Central memory CD8-positive, alpha-beta T cell (primary cell): ENCODE results near the gene MPDZ.

Experiments
- ATAC-seq: fragments of 150-1000 bp; cut with Tn5 transposase; replicated peaks from 2 replicates; pipeline ENCODE4 v1.10.0; 2022; ENCODE audit warnings: mild to moderate bottlenecking, moderate FRiP score, moderate number of reproducible peaks; ENCODE audit not compliant: poor library complexity, severe bottlenecking; ENCODE audit errors: extremely low read depth
- DNase-seq, 2 donors: peaks; one replicate each; pipeline ENCODE4 v3.0.0; 2021; ENCODE audit warnings: low spot score in 2 of 2
- H3K27ac Mint-ChIP-seq: one replicate; pipeline ENCODE4 v1.8.0; 2022; ENCODE audit warnings: low read depth, mild to moderate bottlenecking, moderate library complexity, mixed read lengths
- H3K27me3 Mint-ChIP-seq: one replicate; pipeline ENCODE4 v1.8.0; 2022; ENCODE audit warnings: mixed read lengths
- H3K36me3 Mint-ChIP-seq: one replicate; pipeline ENCODE4 v1.8.0; 2022; ENCODE audit warnings: mild to moderate bottlenecking, moderate library complexity, mixed read lengths; ENCODE audit not compliant: insufficient read depth
- H3K4me1 Mint-ChIP-seq: one replicate; pipeline ENCODE4 v1.8.0; 2022; ENCODE audit warnings: mixed read lengths
- H3K4me3 Mint-ChIP-seq: one replicate; pipeline ENCODE4 v1.8.0; 2022; ENCODE audit warnings: mild to moderate bottlenecking, moderate library complexity, mixed read lengths
- H3K9me3 Mint-ChIP-seq: one replicate; pipeline ENCODE4 v1.8.0; 2022; ENCODE audit warnings: mixed read lengths

Gene MPDZ

GRCh38 chr9:13142776-13143175, 136.7 kb downstream of the MPDZ start:
- Mint-ChIP-seq H3K4me3 (no peak overlapping the region), H3K27ac (no peak overlapping the region), H3K9me3 (peaks cover 4% of the 10 kb centered on the region), H3K27me3 (no peaks in the 10 kb centered on the region), H3K36me3 (no peaks in the 10 kb centered on the region), H3K4me1 (no peaks in the 10 kb centered on the region)
- no peak for DNase-seq
- ATAC-seq = no peak

DNA sequence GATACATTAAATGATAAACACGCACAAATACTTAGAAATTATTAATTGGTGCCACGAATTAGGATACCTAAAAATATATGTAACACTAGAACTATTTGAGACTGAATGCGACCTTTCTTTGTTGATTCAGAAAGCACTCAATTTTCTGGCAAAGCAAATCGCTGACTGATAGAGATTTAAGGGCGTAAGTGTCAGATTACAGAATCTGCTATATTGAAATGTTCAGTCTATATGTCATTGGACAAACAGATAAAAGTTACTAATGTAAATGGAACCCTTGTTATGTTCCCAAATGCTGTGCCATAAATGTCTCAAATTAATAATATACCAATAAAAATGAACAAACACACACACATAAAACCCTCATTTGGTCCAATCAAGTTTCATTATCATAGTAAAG, 137.9 kb downstream of the MPDZ start:
- DNase-seq = no peak
- Mint-ChIP-seq H3K27ac (no peak overlapping the region), H3K9me3 (peaks cover 5% of the 10 kb centered on the region), H3K4me1 (no peaks in the 10 kb centered on the region), H3K4me3 (no peak overlapping the region), H3K27me3 (no peaks in the 10 kb centered on the region), H3K36me3 (no peaks in the 10 kb centered on the region)
- ATAC-seq = no peak

DNA sequence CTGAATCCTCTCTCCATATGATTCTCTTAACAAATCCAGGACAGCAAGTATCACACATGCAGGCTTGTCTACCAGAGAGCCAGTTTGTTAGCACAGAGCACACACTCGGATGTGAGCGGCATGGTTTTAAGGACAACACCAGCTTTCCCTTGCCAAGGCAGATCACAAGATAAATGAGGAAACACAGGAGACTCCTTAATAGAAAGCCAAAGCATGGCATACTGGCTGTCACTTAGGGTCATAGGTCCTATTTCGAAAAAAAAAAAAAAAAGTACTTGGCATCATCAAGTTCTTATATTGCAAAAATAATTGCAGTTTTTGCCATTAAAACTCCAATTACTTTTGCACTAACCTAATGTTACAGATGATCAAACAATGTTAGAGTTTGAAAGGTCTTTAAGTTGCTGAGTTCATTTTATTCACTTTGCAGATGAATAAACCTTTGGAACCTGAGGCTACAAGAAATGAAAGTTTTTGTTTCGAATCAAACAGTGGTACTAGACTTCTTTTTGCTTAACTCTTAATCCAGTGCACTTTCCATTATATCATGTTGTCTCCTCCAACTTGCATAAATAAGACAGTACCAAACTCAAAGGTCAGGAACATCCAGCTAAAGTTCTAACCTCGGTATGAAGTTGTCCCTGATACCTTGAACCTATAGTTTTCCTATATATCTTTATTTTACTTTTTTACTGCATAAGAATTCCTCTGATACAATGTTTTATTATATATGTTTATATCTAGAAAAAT, 138.5 kb downstream of the MPDZ start:
- H3K4me1 Mint-ChIP-seq = no peaks in the 10 kb centered on the region
- no peaks in the 10 kb centered on the region for H3K27me3 Mint-ChIP-seq
- no peak overlapping the region for H3K4me3 Mint-ChIP-seq
- no peak overlapping the region for H3K27ac Mint-ChIP-seq
- DNase-seq (no peak), ATAC-seq (no peak)
- H3K36me3 Mint-ChIP-seq = no peaks in the 10 kb centered on the region
- peaks cover 5% of the 10 kb centered on the region for H3K9me3 Mint-ChIP-seq

DNA sequence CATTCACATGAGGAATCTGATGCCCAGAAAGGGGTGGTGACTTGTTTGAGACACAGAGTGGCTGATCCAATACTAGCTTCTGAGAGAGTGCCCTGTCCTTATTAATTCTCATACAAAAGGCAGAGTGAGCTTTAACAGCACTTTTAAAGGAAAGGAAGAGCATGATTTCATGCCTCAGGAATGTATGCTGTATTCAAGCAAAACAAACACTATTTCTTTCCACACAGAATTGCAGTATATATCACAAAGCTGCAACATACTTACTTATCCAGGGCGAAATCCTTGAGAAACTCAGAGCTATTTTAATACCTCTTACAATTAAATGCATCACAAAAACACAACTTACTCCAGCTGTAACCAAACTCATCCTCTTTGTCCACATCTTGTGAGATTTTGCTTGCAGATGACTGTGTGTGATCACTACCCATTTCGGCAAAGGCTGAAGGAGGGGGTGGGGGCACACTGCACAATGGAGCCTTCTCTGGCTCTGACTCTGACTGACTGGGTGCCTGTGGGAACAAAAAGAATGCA, 139.8 kb downstream of the MPDZ start:
- ATAC-seq (no peak), DNase-seq (no peak)
- Mint-ChIP-seq H3K4me3 (no peak overlapping the region), H3K27me3 (no peaks in the 10 kb centered on the region), H3K4me1 (no peaks in the 10 kb centered on the region), H3K27ac (no peak overlapping the region), H3K36me3 (no peaks in the 10 kb centered on the region), H3K9me3 (peaks cover 15% of the 10 kb centered on the region)

DNA sequence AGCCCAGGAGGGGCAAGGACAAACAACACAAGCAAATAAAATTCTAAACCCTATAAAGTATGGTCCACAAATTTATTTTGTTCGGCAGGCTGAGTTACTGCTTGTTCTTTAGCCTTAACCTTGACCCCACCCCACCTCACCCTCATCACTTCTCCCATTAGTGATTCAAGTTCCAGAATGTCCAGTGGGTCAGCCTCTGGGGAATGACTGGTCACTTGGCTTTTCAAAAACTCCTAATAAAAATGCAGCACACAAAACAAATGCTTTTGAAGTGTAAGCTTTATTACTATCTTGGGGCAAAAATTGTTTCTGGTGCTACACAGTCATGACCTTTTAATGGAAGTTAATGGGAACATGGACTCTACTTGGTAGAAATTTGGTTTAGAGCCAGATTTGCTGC, 142.1 kb downstream of the MPDZ start:
- H3K27ac Mint-ChIP-seq = no peak overlapping the region
- H3K4me3 Mint-ChIP-seq = no peak overlapping the region
- H3K36me3 Mint-ChIP-seq = no peaks in the 10 kb centered on the region
- peaks cover 17% of the 10 kb centered on the region for H3K9me3 Mint-ChIP-seq
- DNase-seq (no peak), ATAC-seq (no peak)
- no peaks in the 10 kb centered on the region for H3K4me1 Mint-ChIP-seq
- H3K27me3 Mint-ChIP-seq = no peaks in the 10 kb centered on the region

DNA sequence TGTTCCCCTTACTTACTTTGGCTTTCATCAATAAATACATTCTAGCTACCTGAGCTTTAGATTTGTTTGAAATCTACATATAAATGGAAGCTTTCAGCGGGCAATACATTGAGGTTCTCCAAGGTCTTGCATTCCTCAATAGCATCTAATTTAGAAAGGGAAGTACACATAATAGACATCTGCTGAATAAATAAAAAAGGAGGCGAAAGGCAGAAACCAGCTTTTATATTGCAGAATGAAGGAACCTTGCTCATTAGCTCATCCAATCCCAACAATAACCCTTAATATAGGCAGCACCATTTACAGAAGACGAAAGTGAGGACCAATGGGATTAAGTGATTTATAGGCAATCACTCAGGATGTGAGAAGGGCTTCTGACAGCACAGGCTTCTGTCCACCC, 147.5 kb downstream of the MPDZ start:
- DNase-seq (no peak), ATAC-seq (no peak)
- Mint-ChIP-seq H3K27me3 (no peaks in the 10 kb centered on the region), H3K4me3 (no peak overlapping the region), H3K27ac (no peak overlapping the region), H3K4me1 (no peaks in the 10 kb centered on the region), H3K9me3 (peaks cover 33% of the 10 kb centered on the region), H3K36me3 (no peaks in the 10 kb centered on the region)

DNA sequence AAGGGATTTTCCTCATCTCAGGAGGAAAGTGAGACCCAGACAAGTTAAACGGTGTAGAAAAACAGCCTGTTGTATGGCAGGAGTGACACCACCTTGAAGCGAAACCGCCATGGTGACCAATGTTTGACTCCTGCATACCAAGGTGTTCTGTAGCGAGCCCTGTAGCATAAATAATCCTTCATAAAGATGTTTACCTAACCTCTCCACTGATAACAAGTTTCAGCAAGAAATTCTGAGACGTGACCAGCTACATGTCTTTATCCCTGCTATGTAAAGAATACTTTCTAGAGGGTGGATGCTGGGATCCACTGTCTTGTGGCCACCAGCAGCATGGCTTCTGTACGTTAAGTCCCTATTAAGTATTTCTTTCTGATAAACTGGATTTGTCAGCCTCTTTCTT, 148.1 kb downstream of the MPDZ start:
- Mint-ChIP-seq H3K4me1 (no peaks in the 10 kb centered on the region), H3K4me3 (no peak overlapping the region), H3K27me3 (no peaks in the 10 kb centered on the region), H3K27ac (no peak overlapping the region), H3K9me3 (peaks cover 39% of the 10 kb centered on the region), H3K36me3 (no peaks in the 10 kb centered on the region)
- ATAC-seq = no peak
- DNase-seq = no peak

GRCh38 chr9:13128266-13128860, 151.1 kb downstream of the MPDZ start:
- ATAC-seq (no peak), DNase-seq (no peak)
- Mint-ChIP-seq H3K36me3 (no peaks in the 10 kb centered on the region), H3K27me3 (no peaks in the 10 kb centered on the region), H3K4me1 (no peaks in the 10 kb centered on the region), H3K4me3 (no peak overlapping the region), H3K9me3 (peaks cover 28% of the 10 kb centered on the region), H3K27ac (no peak overlapping the region)

GRCh38 chr9:13127131-13127530, 152.4 kb downstream of the MPDZ start:
- no peak for ATAC-seq
- Mint-ChIP-seq H3K27me3 (no peaks in the 10 kb centered on the region), H3K36me3 (no peaks in the 10 kb centered on the region), H3K4me3 (no peak overlapping the region), H3K27ac (no peak overlapping the region), H3K9me3 (peaks cover 28% of the 10 kb centered on the region), H3K4me1 (no peaks in the 10 kb centered on the region)
- DNase-seq = no peak

DNA sequence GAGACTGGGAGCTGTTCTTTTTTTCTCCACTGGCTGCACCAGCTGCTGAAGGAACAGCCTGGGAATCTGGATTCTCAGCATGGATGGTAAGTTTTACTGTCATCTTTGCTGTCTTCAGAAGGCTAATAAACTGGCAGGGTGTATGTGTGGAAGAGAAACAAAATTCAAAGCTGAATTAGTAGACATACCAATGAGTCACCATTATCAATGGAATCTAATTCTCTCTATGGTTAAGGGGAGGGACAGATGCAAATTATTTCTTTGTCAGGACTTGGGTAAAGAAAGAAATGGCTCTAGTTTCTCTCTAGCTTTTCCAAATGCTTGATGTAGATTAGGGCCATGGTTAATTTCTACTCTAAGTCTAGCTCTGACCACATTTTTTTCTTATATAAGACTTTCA, 154.2 kb downstream of the MPDZ start:
- DNase-seq (no peak), ATAC-seq (no peak)
- H3K4me3 Mint-ChIP-seq = no peak overlapping the region
- H3K27me3 Mint-ChIP-seq = no peaks in the 10 kb centered on the region
- H3K27ac Mint-ChIP-seq = no peak overlapping the region
- H3K4me1 Mint-ChIP-seq = no peaks in the 10 kb centered on the region
- no peaks in the 10 kb centered on the region for H3K36me3 Mint-ChIP-seq
- peaks cover 30% of the 10 kb centered on the region for H3K9me3 Mint-ChIP-seq

DNA sequence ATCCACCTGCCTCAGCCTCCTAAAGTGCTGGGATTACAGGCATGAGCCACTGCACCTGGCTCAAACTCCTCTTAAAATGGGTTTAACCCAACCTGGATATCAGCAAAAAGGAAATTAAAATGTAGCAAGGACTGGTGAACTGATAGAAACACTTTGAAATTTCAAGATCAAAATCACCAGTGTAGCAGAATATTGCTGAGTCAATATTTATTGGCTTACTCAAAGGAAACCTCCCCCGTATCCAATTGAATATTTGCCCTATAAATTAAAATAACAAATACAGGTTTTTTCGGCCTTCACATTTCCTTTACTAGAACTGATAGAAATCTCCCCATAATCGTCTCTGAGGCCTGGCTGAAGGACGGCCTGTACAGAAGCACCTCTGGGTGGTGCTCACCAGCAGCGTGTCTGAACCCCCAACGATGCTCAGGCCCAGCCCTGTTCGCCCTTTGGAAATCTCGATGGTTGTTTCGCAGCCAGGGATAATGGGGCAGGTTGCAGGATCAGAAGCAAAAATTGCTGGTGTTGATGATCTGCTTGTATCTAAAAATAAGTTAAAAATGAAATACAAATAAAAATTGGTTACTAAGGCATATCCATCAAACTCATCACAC, 156.6 kb downstream of the MPDZ start:
- Mint-ChIP-seq H3K4me3 (no peak overlapping the region), H3K27ac (no peak overlapping the region), H3K4me1 (no peaks in the 10 kb centered on the region), H3K27me3 (no peaks in the 10 kb centered on the region), H3K36me3 (no peaks in the 10 kb centered on the region), H3K9me3 (peaks cover 25% of the 10 kb centered on the region)
- ATAC-seq = no peak
- DNase-seq = no peak

GRCh38 chr9:13118313-13118712, 161.2 kb downstream of the MPDZ start:
- no peak for ATAC-seq
- no peak for DNase-seq
- Mint-ChIP-seq H3K9me3 (peaks cover 11% of the 10 kb centered on the region), H3K4me3 (no peak overlapping the region), H3K27ac (no peak overlapping the region), H3K36me3 (no peaks in the 10 kb centered on the region), H3K27me3 (no peaks in the 10 kb centered on the region), H3K4me1 (no peaks in the 10 kb centered on the region)

- Mint-ChIP-seq H3K27ac (no peak overlapping the region), H3K9me3 (peaks cover 11% of the 10 kb centered on the region), H3K27me3 (no peaks in the 10 kb centered on the region), H3K4me1 (no peaks in the 10 kb centered on the region), H3K4me3 (no peak overlapping the region), H3K36me3 (no peaks in the 10 kb centered on the region)
- ATAC-seq = no peak
- no peak for DNase-seq
Observed at GRCh38 chr9:13116292-13116691, 163.2 kb downstream of the MPDZ start.
